ENCODE data around the gene TSN.

Gene TSN

GRCh38 chr2:121746071-121746578, 9.3 kb upstream of the TSN start:
- no peak for DNase-seq (ENCODE audit: low spot score)

- no peak for DNase-seq (ENCODE audit: low spot score)
These were observed 7.2 kb upstream of the TSN start for GRCh38 chr2:121748202-121748601.

- no peak for DNase-seq (ENCODE audit: low spot score)
These were observed 607 bp upstream of the TSN start for GRCh38 chr2:121754851-121755236.

DNA sequence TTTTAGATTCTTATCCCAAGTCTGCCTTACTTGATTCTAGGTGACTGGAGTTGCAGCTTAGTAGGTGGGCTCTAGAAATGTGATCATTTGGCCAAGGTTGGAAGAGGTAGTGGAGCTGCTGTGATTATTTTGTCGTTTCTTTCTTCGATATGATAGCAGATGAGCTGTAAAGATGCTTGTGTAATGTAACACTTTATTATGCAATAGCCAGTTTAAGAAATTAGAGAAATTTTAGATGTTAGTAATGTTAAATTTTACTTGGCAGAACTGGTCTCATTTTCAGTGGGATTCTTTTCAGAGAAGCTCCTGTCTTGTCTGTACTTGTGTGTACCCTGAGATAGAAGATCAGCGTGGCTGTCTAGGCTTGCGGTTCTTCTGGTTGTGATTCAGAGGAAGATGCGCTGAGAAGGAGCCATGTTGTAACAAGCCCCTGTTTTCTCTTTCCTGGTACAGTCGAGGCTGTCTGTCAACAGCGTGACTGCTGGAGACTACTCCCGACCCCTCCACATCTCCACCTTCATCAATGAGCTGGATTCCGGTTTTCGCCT, 9.3 kb downstream of the TSN start:
- no peak for DNase-seq (ENCODE audit: low spot score)

GRCh38 chr2:121766624-121767023, 11.2 kb downstream of the TSN start:
- DNase-seq (ENCODE audit: low spot score), result no peak

- DNase-seq (ENCODE audit: low spot score), result no peak
These were observed 12.8 kb downstream of the TSN start for GRCh38 chr2:121768143-121768755.

DNA sequence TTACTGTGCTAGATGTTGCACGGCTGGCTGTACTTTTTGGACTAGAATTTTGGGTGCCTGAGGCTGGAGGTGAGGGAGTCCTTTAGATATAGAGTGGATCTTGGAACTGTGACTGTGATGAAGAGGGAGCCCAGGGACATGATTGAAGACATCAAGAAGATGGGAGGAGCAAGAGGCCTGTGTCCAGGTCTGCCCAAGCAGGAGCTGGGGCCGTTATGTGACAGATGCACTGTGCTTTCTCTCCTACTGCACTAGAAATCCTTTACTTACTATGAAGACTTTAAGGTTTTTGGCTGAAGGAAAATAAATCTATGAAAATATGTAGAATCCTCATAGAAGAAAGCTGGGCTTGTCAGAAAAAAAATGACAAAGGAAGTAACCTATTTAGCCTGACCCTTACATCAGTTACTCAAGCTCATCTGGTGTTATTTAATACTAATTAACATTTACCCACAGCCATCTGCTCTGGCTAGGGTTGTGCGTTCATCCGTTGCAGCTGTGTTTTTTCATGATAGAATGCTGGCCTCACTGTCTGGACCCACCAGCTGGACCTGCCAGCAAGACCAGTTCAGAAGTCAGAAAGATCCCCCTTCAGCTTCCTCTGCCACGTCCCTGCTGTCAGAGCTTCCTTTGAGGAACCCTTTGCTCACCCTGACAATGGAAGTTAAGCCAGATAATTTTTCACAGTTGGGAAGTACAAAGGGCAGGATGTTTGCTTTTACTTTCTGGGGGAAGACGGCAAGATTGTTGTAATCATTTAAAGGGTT, 16.7 kb downstream of the TSN start:
- DNase-seq (ENCODE audit: low spot score), result no peak

DNA sequence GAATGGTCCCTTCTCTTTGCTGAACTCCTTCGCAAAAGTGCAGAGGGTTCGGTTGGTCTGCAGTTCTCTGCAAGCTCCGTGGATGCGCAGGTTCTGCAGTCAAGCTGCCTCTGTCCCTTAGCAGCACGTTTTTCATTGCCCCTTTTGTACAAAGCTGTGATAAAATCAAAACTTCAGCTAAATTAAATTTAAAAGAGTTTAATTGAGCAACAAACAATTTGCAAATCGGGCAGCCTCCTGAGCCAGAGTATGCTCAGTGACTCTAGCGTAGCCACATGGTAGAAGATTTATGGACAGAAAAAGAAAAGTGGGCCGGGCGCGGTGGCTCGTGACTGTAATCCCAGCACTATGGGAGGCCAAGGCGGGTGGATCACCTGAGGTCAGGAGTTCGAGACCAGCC, 18.8 kb downstream of the TSN start:
- no peak for DNase-seq (ENCODE audit: low spot score)

- no peak for DNase-seq (ENCODE audit: low spot score)
These were observed 20.9 kb downstream of the TSN start for GRCh38 chr2:121776361-121776760.

- no peak for DNase-seq (ENCODE audit: low spot score)
These were observed 21.6 kb downstream of the TSN start for GRCh38 chr2:121776885-121777698.

- DNase-seq (ENCODE audit: low spot score), result no peak
These were observed 22.2 kb downstream of the TSN start for GRCh38 chr2:121777699-121778058.

- no peak for DNase-seq (ENCODE audit: low spot score)
These were observed 23.5 kb downstream of the TSN start for GRCh38 chr2:121778741-121779487.

GRCh38 chr2:121783180-121783579, 27.7 kb downstream of the TSN start:
- DNase-seq (ENCODE audit: low spot score), result no peak

DNA sequence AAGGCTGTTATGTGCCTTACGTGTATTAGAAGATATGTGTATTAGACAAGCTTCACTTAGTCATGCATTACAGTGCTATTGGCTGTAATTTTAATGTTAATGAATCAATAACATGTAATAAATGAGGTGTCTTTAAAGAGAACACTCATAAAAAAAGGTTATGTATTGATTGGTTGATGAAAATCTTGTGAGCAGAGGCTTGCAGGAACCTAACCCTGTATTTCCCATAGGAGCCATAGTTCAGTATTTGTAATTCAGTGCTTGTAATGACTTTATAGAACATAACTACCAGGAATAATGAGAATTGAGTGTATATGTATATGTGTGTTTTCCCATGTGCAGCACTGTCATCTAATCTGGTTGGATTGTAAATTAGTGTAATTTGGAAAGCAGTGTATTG, 33.2 kb downstream of the TSN start:
- no peak for DNase-seq (ENCODE audit: low spot score)

DNA sequence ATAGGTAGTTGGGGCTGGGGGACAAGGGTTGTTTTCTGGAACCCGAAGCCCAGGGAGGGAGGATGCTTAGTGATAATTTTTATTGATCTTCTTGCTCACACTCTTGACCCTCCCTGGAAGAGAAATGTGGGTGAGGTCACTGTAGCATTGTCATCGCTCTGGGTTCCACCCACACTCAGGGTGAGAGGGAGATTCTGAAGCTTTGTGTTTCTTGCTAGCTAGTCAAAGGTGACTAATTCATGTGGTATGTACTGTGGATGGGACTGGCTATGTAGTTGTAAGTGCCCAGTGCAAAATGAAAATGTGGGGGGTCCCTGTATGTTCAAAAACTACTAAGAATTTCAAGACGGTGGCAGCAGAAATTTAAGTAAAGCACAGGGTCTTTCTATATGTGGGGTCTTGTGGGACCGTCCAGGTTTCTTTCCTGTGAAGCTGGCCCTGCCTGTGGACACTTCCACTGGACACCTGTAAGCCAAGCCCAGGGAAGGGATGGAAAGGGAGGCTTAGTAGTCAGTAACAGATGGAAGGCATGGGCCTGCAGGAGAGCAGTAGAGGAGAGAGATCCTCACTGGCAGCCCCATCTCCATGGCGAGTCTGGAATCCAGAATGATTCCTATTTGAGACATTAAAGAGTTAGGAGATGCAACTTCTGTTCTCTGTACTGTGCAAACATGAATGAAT, 35.0 kb downstream of the TSN start:
- no peak for DNase-seq (ENCODE audit: low spot score)

- no peak for DNase-seq (ENCODE audit: low spot score)
These were observed 35.8 kb downstream of the TSN start for GRCh38 chr2:121791290-121791689.

GRCh38 chr2:121791801-121792221, 36.4 kb downstream of the TSN start:
- no peak for DNase-seq (ENCODE audit: low spot score)

- DNase-seq (ENCODE audit: low spot score), result no peak
These were observed 38.4 kb downstream of the TSN start for GRCh38 chr2:121793816-121794215.

DNA sequence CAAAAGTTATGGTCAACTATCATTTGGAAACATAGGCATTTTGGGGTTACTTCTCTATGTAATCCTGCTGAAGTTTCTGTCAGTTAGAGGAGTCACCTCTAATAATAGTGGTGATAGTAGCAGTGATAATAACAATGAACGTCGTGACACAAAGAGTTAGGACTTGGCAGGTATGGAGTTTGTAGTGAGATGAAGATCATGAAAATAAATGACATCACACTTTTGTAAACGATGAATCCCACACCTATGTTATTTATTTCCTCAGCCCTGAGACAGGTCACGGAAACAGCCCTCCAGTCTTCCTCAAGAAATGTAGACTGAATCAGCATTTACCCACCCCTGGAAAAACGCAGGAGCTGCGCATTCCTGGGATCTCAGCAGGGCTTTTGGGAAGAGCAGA, 38.8 kb downstream of the TSN start:
- no peak for DNase-seq (ENCODE audit: low spot score)

GRCh38 chr2:121796239-121796638, 40.8 kb downstream of the TSN start:
- DNase-seq (ENCODE audit: low spot score), result no peak

- no peak for DNase-seq (ENCODE audit: low spot score)
These were observed 43.2 kb downstream of the TSN start for GRCh38 chr2:121798617-121799016.

All from left forelimb (tissue), 1 donor.